ENCODE data around the gene NAA50. TPM values are rescaled to one million over a fixed set of nuclear protein-coding genes. Genes with fewer than 3 reads are reported as not detected.

Gene NAA50
- total and polyA plus RNA-seq, 8 donors: 8.4 to 46.2 (median 34.5) TPM

GRCh38 chr3:113719758-113720157 is 26.3 kb downstream of the NAA50 start:
- WGBS, 2 donors: 81 to 90% methylated on average over 2 of the region's 2 CpGs
- DNase-seq (no peak), ATAC-seq (no peak), FAIRE-seq (no peak)
- no peaks in the 10 kb centered on the region for H3K9me3 ChIP-seq
- H3K27ac ChIP-seq: no peak overlapping the region
- TF ChIP-seq CTCF (IDR thresholded peaks at IDR 0.05): no peak
- no peaks in the 10 kb centered on the region for H3K27me3 ChIP-seq
- H3K36me3 ChIP-seq: peaks cover 0 to 25% (median 8%) of the 10 kb centered on the region in 3 donors
- no peak overlapping the region for H3K4me3 ChIP-seq
- H3K4me1 ChIP-seq: no peaks in the 10 kb centered on the region
- intact Hi-C loops (cut with DNase I): no loop called here

- ATAC-seq (no peak), FAIRE-seq (no peak)
- 94 to 97% methylated on average over 1 of the region's 1 CpG for WGBS, 2 donors
These were observed 26.8 kb downstream of the NAA50 start for GRCh38 chr3:113719294-113719693.

GRCh38 chr3:113717818-113718217 is 28.2 kb downstream of the NAA50 start:
- H3K4me1 ChIP-seq: no peaks in the 10 kb centered on the region

More at GRCh38 chr3:113719294-113719693, 26.8 kb downstream of the NAA50 start:
- Histone ChIP-seq H3K4me1 (no peaks in the 10 kb centered on the region), H3K27me3 (no peaks in the 10 kb centered on the region), H3K9me3 (no peaks in the 10 kb centered on the region), H3K4me3 (no peak overlapping the region), H3K27ac (no peak overlapping the region), H3K36me3 (peaks cover 0 to 25% (median 8%) of the 10 kb centered on the region in 3 donors)
- intact Hi-C loops (cut with DNase I): no loop called here
- TF ChIP-seq CTCF (IDR thresholded peaks at IDR 0.05): no peak
- DNase-seq: no peak

GRCh38 chr3:113717308-113717707 is 28.7 kb downstream of the NAA50 start:
- no peak for TF ChIP-seq CTCF (IDR thresholded peaks at IDR 0.05)
- FAIRE-seq (no peak), ATAC-seq (no peak), DNase-seq (no peak)
- WGBS, 2 donors: 96 to 97% methylated on average over 3 of the region's 3 CpGs
- no peak overlapping the region for H3K4me3 ChIP-seq
- H3K27me3 ChIP-seq: no peaks in the 10 kb centered on the region
- H3K27ac ChIP-seq: no peak overlapping the region
- H3K36me3 ChIP-seq: peaks cover 0 to 17% (median 3%) of the 10 kb centered on the region in 3 donors
- intact Hi-C loops (cut with DNase I): no loop called here
- H3K4me1 ChIP-seq: no peaks in the 10 kb centered on the region
- no peaks in the 10 kb centered on the region for H3K9me3 ChIP-seq

More at GRCh38 chr3:113717818-113718217, 28.2 kb downstream of the NAA50 start:
- no peak for ATAC-seq
- Histone ChIP-seq H3K36me3 (peaks cover 0 to 17% (median 3%) of the 10 kb centered on the region in 3 donors), H3K4me3 (no peak overlapping the region), H3K9me3 (no peaks in the 10 kb centered on the region), H3K27ac (no peak overlapping the region), H3K27me3 (no peaks in the 10 kb centered on the region)
- TF ChIP-seq CTCF (IDR thresholded peaks at IDR 0.05): no peak
- FAIRE-seq: no peak
- WGBS, 2 donors: 96 to 97% methylated on average over 3 of the region's 3 CpGs
- DNase-seq: no peak
- intact Hi-C loops (cut with DNase I): no loop called here

- FAIRE-seq: no peak
- H3K27ac ChIP-seq: no peak overlapping the region
- H3K4me3 ChIP-seq: no peak overlapping the region
- no peak for TF ChIP-seq CTCF (IDR thresholded peaks at IDR 0.05)
- intact Hi-C loops (cut with DNase I): no loop called here
- H3K4me1 ChIP-seq: no peaks in the 10 kb centered on the region
- WGBS, 2 donors: 73 to 90% methylated on average over 1 of the region's 1 CpG
- no peak for DNase-seq
- no peaks in the 10 kb centered on the region for H3K9me3 ChIP-seq
- no peaks in the 10 kb centered on the region for H3K27me3 ChIP-seq
- H3K36me3 ChIP-seq: no peaks in the 10 kb centered on the region
- ATAC-seq: no peak
These were observed 31.3 kb downstream of the NAA50 start for GRCh38 chr3:113714702-113715101.

Data from pancreas (tissue), 10 donors.